A549 (cell line): ENCODE data around the gene TMEM139. TPM values are rescaled to one million over a fixed set of nuclear protein-coding genes. Genes with fewer than 3 reads are reported as not detected.

Experiments used
- ATAC-seq, 2 experiments: fragments of 200-7000 bp in 1 of 2; fragments of >200 bp in 1 of 2; cut with Nextera tagmentation in 1 of 2; cut with Tn5 transposase in 1 of 2; 3 replicates each; pipeline versions ENCODE4 v1.8.0 to v1.9.1; 2018 to 2020; ENCODE audit warnings: mild to moderate bottlenecking in 1 of 2, moderate library complexity in 1 of 2
- CTCF ChIA-PET: fragments of 300-600 bp; sonication (Branson Sonifier 250); formaldehyde crosslinking; extraction: SDS; loops from one replicate; lab custom pipeline; 2021; ENCODE audit warnings: antibody characterized with exemption, inconsistent platforms; lab: Yijun Ruan, JAX
- POLR2A ChIA-PET: fragments of 350-600 bp; formaldehyde crosslinking; extraction: SDS; loops from one replicate; lab custom pipeline; 2021; ENCODE audit warnings: antibody characterized with exemption, inconsistent platforms; lab: Yijun Ruan, JAX
- DNase-seq, 2 experiments: peaks; one replicate each; pipeline versions ENCODE4 v3.0.0 to v3.0.0-alpha.2; 2011 to 2016; ENCODE audit warnings: low read depth in 1 of 2, low spot score in 1 of 2
- FAIRE-seq: peaks from 2 replicates; lab custom pipeline; 2011; peaks lifted over from hg19 to GRCh38; lab: Jason Lieb, UNC
- H3K27ac ChIP-seq, 2 experiments: fragments of >200 bp; sonication (Bioruptor Twin); formaldehyde crosslinking; 3 replicates each; pipeline ENCODE4 v1.5.1; 2016 to 2017
- H3K4me1 ChIP-seq: fragments of >200 bp; sonication (Bioruptor Twin); formaldehyde crosslinking; 3 replicates; pipeline ENCODE4 v1.6.1; 2016
- H3K4me2 ChIP-seq: fragments of >200 bp; sonication (Bioruptor Twin); formaldehyde crosslinking; 3 replicates; pipeline ENCODE4 v1.6.1; 2016
- H3K4me3 ChIP-seq: fragments of >200 bp; sonication (Bioruptor Twin); formaldehyde crosslinking; 3 replicates; pipeline ENCODE4 v1.5.1; 2016
- H3K9me3 ChIP-seq: fragments of >200 bp; sonication (Bioruptor Twin); formaldehyde crosslinking; 3 replicates; pipeline ENCODE4 v1.6.1; 2016
- CEBPB ChIP-seq, 2 experiments: fragments of >200 bp in 1 of 2; sonication (Bioruptor Twin) in 1 of 2; formaldehyde crosslinking in 1 of 2; IDR thresholded peaks; 2 replicates each; pipeline ENCODE4 v1.6.1; 2012 to 2016
- CHD4 ChIP-seq: fragments of 200-600 bp; sonication (generic); IDR thresholded peaks from 2 replicates; pipeline ENCODE4 v1.6.1; 2016; ENCODE audit warnings: antibody characterized with exemption, mild to moderate bottlenecking, borderline replicate concordance
- EHMT2 ChIP-seq: fragments of 200-600 bp; sonication (generic); IDR thresholded peaks from 2 replicates; pipeline ENCODE4 v1.6.1; 2016; ENCODE audit warnings: antibody characterized with exemption, low read depth, mild to moderate bottlenecking, moderate library complexity
- FOSB ChIP-seq: fragments of 250-450 bp; sonication (Bioruptor Pico); IDR thresholded peaks from 2 replicates; pipeline ENCODE4 v1.5.0; 2020; ENCODE audit warnings: mild to moderate bottlenecking, moderate library complexity
- FOSL2 ChIP-seq, 2 experiments: fragments of 450-650 bp in 1 of 2; fragments of >200 bp in 1 of 2; sonication (Bioruptor Twin) in 1 of 2; formaldehyde crosslinking; IDR thresholded peaks; 2 replicates each; pipeline versions ENCODE4 v1.5.0 to v1.6.1; 2016 to 2020; ENCODE audit warnings: mild to moderate bottlenecking in 1 of 2, moderate library complexity in 1 of 2
- HDAC2 ChIP-seq: fragments of 200-600 bp; sonication (generic); IDR thresholded peaks from 2 replicates; pipeline ENCODE4 v1.6.1; 2016
- HES2 ChIP-seq: fragments of >200 bp; sonication (Bioruptor Twin); formaldehyde crosslinking; IDR thresholded peaks from 2 replicates; pipeline ENCODE4 v1.6.1; 2016
- HEYL ChIP-seq: fragments of 250-450 bp; sonication (Bioruptor Pico); IDR thresholded peaks from 2 replicates; pipeline ENCODE4 v1.8.0; 2021; ENCODE audit warnings: mild to moderate bottlenecking, moderate library complexity
- HOXA7 ChIP-seq: fragments of 250-450 bp; sonication (Bioruptor Pico); IDR thresholded peaks from 2 replicates; pipeline ENCODE4 v1.5.0; 2020; ENCODE audit warnings: mild to moderate bottlenecking, moderate library complexity
- HOXB13 ChIP-seq: fragments of 250-450 bp; sonication (Bioruptor Pico); IDR thresholded peaks from 2 replicates; pipeline ENCODE4 v1.5.0; 2020; ENCODE audit warnings: low read depth, mild to moderate bottlenecking, moderate library complexity
- KDM1A ChIP-seq: fragments of 200-600 bp; sonication (generic); IDR thresholded peaks from 2 replicates; pipeline ENCODE4 v1.6.1; 2016; ENCODE audit warnings: low read depth, mild to moderate bottlenecking
- KDM5A ChIP-seq: fragments of 200-600 bp; sonication (generic); IDR thresholded peaks from 2 replicates; pipeline ENCODE4 v1.6.1; 2016; ENCODE audit warnings: antibody characterized with exemption, mild to moderate bottlenecking
- MYC ChIP-seq: IDR thresholded peaks from 2 replicates; pipeline ENCODE4 v1.6.1; 2012; ENCODE audit warnings: mild to moderate bottlenecking, inconsistent platforms, low read length, improper control_type of control experiment, borderline replicate concordance
- NPAS2 ChIP-seq: fragments of 250-450 bp; sonication (Bioruptor Pico); IDR thresholded peaks from 2 replicates; pipeline ENCODE4 v1.8.0; 2022; ENCODE audit warnings: mild to moderate bottlenecking, moderate library complexity, borderline replicate concordance
- POLR2AphosphoS2 ChIP-seq: conservative IDR thresholded peaks from 2 replicates; pipeline ENCODE4 v1.6.1; 2012; ENCODE audit warnings: low read length, improper control_type of control experiment, inconsistent platforms
- RCOR1 ChIP-seq: fragments of 150-350 bp; IDR thresholded peaks from 2 replicates; pipeline ENCODE4 v1.6.1; 2014; ENCODE audit warnings: antibody characterized with exemption, low read length, low read depth
- RFX5 ChIP-seq: fragments of 450-650 bp; IDR thresholded peaks from 2 replicates; pipeline ENCODE4 v1.7.1; 2014; ENCODE audit warnings: antibody characterized with exemption, mild to moderate bottlenecking, moderate library complexity
- RNF2 ChIP-seq: fragments of 200-600 bp; sonication (generic); IDR thresholded peaks from 2 replicates; pipeline ENCODE4 v1.6.1; 2016; ENCODE audit warnings: low read depth, mild to moderate bottlenecking, antibody characterized with exemption, moderate library complexity, borderline replicate concordance
- SREBF2 ChIP-seq: fragments of 450-650 bp; IDR thresholded peaks from 2 replicates; pipeline ENCODE4 v1.6.1; 2014; ENCODE audit warnings: mild to moderate bottlenecking, moderate library complexity
- TFCP2L1 ChIP-seq: fragments of 250-450 bp; sonication (Bioruptor Pico); IDR thresholded peaks from 2 replicates; pipeline ENCODE4 v1.5.0; 2021; ENCODE audit warnings: mild to moderate bottlenecking
- TP53 ChIP-seq: fragments of 250-450 bp; sonication (Bioruptor Pico); IDR thresholded peaks from 2 replicates; pipeline ENCODE4 v1.5.0; 2021; ENCODE audit warnings: mild to moderate bottlenecking, moderate library complexity
- ZFP36 ChIP-seq: fragments of 450-650 bp; IDR thresholded peaks from 2 replicates; pipeline ENCODE4 v1.6.1; 2014; ENCODE audit warnings: borderline replicate concordance; ENCODE audit not compliant: partially characterized antibody
- ZSCAN20 ChIP-seq: fragments of 250-450 bp; sonication (Bioruptor Pico); IDR thresholded peaks from 2 replicates; pipeline ENCODE4 v1.8.0; 2022; ENCODE audit warnings: mild to moderate bottlenecking, moderate library complexity
- WGBS: methylation state at CpG from one replicate; pipeline ENCODE4 v1.1.6; 2017; ENCODE audit errors: missing lambda C conversion rate; 5-methylcytosine and 5-hydroxymethylcytosine counted together
- polyA plus RNA-seq, 4 experiments: library from polyadenylated mRNA; depleted of rRNA in 3 of 4; stranded (reverse); fragments of >200 nt; fragmentation: RNase III in 1 of 4; extraction: RNeasy Plus Mini Kit Qiagen cat#74134 plus additional on column Dnase treatment in 1 of 4; gene quantifications; 2 replicates in 3 of 4; 3 replicates in 1 of 4; pipeline ENCODE4 v1.2.3, GENCODE V29; 2011 to 2017
- TF ChIP-seq, protein P1 (sequence below): fragments of >200 bp; sonication (Bioruptor Twin); formaldehyde crosslinking; IDR thresholded peaks from 3 replicates; pipeline ENCODE4 v1.5.1; 2016

Gene TMEM139
- polyA plus RNA-seq, 2 of the 4 experiments (the other 2 are of a cell fraction), result 0.37 to 0.65 TPM

DNA sequence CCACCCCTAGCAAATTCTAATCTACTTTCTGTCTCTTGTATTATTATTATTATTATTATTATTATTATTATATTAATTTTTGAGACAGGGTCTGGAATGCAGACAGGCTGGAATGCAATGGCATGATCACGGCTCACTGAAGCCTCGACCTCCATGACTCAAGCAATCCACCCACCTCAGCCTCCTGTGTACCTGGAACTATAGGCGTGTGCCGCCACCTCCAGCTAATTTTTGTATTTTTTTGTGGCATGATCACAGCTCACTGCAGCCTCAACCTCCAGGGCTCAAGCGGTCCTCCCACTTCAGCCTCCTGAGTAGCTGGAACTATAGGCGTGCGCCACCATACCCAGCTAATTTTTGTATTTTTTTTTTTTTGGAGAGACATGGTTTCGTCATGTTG, 2.6 kb upstream of the TMEM139 start (continued):
- TF ChIP-seq FOSL2 (IDR thresholded peaks at IDR 0.05), result no peak
- TF ChIP-seq FOSL2 (CRISPR knock-in tag; IDR thresholded peaks at IDR 0.05), result no peak
- no peak for TF ChIP-seq HES2
- no peak for TF ChIP-seq RNF2

DNA sequence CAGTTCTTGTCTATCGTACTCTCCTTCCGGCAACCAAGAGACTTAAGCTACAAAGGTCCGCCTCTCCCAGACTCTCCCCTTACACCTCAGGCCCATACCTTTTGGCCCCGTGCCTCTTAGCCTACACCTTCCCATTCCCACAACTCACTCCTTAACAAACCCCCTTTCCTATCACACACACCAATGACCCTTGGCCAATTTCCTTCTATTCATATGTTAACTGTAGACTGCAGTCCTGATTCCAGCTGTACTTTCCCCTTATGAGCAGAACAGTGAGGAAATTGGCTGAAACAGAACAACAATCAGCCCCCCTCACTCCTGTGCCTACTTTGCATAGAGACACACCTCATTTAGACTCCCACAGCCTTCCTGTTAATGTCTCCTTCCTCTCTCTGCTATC, 1.4 kb upstream of the TMEM139 start:
- WGBS, result 80% methylated on average over 4 of the region's 4 CpGs
- Histone ChIP-seq H3K4me1 (peaks cover 28% of the 10 kb centered on the region), H3K27ac (no peak overlapping the region), H3K9me3 (no peaks in the 10 kb centered on the region), H3K4me2 (no peak overlapping the region)
- FAIRE-seq, result no peak
- TF ChIP-seq HDAC2 (no peak), HOXB13 (CRISPR knock-in tag) (no peak), HOXA7 (CRISPR knock-in tag) (no peak), ZSCAN20 (no peak), RFX5 (no peak), SREBF2 (no peak), HEYL (CRISPR knock-in tag) (no peak), POLR2AphosphoS2 (no peak), TFCP2L1 (no peak), ZFP36 (no peak), CEBPB (IDR thresholded peaks at IDR 0.05) (no peak), FOSB (CRISPR knock-in tag) (no peak), NPAS2 (CRISPR knock-in tag) (no peak), MYC (no peak), KDM5A (no peak), EHMT2 (no peak), CHD4 (no peak)
- TF ChIP-seq, protein P1, sequence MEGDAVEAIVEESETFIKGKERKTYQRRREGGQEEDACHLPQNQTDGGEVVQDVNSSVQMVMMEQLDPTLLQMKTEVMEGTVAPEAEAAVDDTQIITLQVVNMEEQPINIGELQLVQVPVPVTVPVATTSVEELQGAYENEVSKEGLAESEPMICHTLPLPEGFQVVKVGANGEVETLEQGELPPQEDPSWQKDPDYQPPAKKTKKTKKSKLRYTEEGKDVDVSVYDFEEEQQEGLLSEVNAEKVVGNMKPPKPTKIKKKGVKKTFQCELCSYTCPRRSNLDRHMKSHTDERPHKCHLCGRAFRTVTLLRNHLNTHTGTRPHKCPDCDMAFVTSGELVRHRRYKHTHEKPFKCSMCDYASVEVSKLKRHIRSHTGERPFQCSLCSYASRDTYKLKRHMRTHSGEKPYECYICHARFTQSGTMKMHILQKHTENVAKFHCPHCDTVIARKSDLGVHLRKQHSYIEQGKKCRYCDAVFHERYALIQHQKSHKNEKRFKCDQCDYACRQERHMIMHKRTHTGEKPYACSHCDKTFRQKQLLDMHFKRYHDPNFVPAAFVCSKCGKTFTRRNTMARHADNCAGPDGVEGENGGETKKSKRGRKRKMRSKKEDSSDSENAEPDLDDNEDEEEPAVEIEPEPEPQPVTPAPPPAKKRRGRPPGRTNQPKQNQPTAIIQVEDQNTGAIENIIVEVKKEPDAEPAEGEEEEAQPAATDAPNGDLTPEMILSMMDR, result no peak
- TF ChIP-seq, all 56 proteins: peak for 0
- no peak overlapping the region for H3K4me3 ChIP-seq
- CTCF ChIA-PET, result interaction anchor here (0.8 to 1.2 kb wide), 2 partner anchors 14 to 52 kb away, joined by 3 to 4 read pairs; no protein-coding TSS in a partner anchor
- no peak for DNase-seq
- no peak for ATAC-seq
- POLR2A ChIA-PET, result interaction anchor here (1.2 kb wide), 1 partner anchor 8 kb away, joined by 3 read pairs; no protein-coding TSS in a partner anchor

DNA sequence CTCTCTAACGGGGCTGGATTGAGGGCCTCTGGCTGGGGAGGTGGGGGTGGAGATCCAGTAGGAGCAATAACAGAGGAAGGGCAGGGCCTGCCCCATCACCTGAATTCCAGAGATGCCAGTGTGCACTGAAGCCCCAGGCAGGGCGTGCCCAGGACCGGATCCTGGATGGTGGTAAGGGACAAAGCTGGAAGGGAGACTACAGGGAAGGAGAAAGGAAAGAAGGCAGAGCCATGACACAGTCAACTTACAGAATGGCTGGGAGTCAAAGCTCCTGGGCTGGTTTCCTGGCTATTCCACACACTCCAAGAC, 666 bp downstream of the TMEM139 start:
- 17% methylated on average over 3 of the region's 3 CpGs for WGBS
- no peak overlapping the region for H3K4me3 ChIP-seq
- DNase-seq (peak; percentile 62 to 66), ATAC-seq (peak; percentile 8 to 58; a peak in 4 of 6 replicates), FAIRE-seq (no peak)
- H3K4me1 ChIP-seq, result peaks cover 29% of the 10 kb centered on the region
- peak overlapping the region; percentile 35 for H3K4me2 ChIP-seq
- TF ChIP-seq KDM1A (no peak), HDAC2 (no peak), TP53 (CRISPR knock-in tag) (no peak), RCOR1 (no peak)
- POLR2A ChIA-PET, result no interaction called here
- H3K9me3 ChIP-seq, result no peaks in the 10 kb centered on the region
- peak overlapping the region; percentile 45 to 73; a peak in 5 of 6 replicates for H3K27ac ChIP-seq
- CTCF ChIA-PET, result interaction anchor here (1.5 kb wide), 2 partner anchors 45 to 94 kb away, joined by 5 to 8 read pairs; no protein-coding TSS in a partner anchor
